Peyer's patch (tissue), 4 donors: Measurements from ENCODE around the gene AMOT.

Source experiments
- POLR2A ChIP-seq, 2 donors: fragments of 450-650 bp; IDR thresholded peaks; one replicate each; pipeline ENCODE4 v1.5.1; 2017; ENCODE audit warnings: antibody characterized with exemption in 2 of 2, mild to moderate bottlenecking in 2 of 2, moderate library complexity in 2 of 2
- TF ChIP-seq, protein P1 (sequence below), 6 experiments: fragments of 450-650 bp in 4 of 6; fragments of 200-600 bp in 2 of 6; sonication (generic) in 1 of 6; IDR thresholded peaks; one replicate each; pipeline ENCODE4 v1.5.1; 2017 to 2019; ENCODE audit warnings: antibody characterized with exemption in 6 of 6, mild to moderate bottlenecking in 3 of 6, moderate library complexity in 1 of 6

DNA sequence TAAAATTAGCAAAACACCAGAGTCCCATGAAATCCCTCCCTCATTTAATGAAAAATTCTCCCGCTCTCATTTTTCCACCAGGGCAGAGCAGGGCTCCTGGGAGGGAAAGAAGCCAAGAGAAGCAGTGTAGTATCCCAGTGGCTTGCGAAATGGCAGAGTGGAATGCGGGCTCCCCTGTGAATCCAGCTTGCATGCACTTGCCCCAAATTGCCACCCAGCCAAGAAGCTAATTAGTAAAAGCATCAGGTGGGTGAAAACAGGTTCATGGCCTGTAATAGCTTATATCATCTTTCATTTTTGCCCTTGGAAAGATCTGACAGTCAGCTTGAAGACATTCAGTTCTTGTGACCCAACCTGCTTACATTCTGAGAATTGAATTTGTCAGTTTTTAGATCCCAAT is 10.1 kb downstream of the AMOT start:
- TF ChIP-seq, protein P1, sequence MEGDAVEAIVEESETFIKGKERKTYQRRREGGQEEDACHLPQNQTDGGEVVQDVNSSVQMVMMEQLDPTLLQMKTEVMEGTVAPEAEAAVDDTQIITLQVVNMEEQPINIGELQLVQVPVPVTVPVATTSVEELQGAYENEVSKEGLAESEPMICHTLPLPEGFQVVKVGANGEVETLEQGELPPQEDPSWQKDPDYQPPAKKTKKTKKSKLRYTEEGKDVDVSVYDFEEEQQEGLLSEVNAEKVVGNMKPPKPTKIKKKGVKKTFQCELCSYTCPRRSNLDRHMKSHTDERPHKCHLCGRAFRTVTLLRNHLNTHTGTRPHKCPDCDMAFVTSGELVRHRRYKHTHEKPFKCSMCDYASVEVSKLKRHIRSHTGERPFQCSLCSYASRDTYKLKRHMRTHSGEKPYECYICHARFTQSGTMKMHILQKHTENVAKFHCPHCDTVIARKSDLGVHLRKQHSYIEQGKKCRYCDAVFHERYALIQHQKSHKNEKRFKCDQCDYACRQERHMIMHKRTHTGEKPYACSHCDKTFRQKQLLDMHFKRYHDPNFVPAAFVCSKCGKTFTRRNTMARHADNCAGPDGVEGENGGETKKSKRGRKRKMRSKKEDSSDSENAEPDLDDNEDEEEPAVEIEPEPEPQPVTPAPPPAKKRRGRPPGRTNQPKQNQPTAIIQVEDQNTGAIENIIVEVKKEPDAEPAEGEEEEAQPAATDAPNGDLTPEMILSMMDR (IDR thresholded peaks at IDR 0.05): no peak
- TF ChIP-seq POLR2A (IDR thresholded peaks at IDR 0.05): no peak
